ENCODE results near the gene FNDC5.

FNDC5 gene

GRCh38 chr1:32881871-32882850 is 11.4 kb upstream of the FNDC5 start:
- no peak for TF ChIP-seq CTCF (conservative IDR thresholded peaks at IDR 0.05)
- no peak overlapping the region for H3K27ac ChIP-seq

- no peak for TF ChIP-seq CTCF (conservative IDR thresholded peaks at IDR 0.05)
- H3K27ac ChIP-seq: no peak overlapping the region
These were observed 10.6 kb upstream of the FNDC5 start for GRCh38 chr1:32881291-32881690.

DNA sequence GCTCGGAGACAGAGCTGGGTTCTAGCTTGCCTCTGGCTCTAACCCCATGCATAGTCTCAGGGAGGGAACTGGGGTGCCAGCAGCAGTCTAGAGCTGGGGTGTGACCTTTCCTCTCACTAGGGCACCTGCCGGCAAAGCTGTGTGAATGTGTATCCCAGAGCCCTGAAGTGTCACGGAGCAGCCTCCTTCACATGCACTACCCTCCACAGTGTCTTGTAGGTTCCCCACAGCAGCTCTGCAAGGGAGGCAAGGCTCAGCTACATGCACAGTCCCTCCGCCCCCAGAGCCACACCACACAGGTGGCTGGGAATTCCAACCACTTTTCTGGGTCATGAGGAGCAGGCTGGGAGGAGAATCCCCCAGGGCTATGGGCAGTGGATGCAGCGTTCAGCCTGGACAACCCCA is 7.9 kb upstream of the FNDC5 start:
- no peak for TF ChIP-seq CTCF (conservative IDR thresholded peaks at IDR 0.05)
- H3K27ac ChIP-seq: no peak overlapping the region

- H3K27ac ChIP-seq: no peak overlapping the region
- no peak for TF ChIP-seq CTCF (conservative IDR thresholded peaks at IDR 0.05)
These were observed 7.5 kb upstream of the FNDC5 start for GRCh38 chr1:32878183-32878582.

GRCh38 chr1:32877211-32878110 is 6.7 kb upstream of the FNDC5 start:
- TF ChIP-seq CTCF (conservative IDR thresholded peaks at IDR 0.05): no peak
- no peak overlapping the region for H3K27ac ChIP-seq

DNA sequence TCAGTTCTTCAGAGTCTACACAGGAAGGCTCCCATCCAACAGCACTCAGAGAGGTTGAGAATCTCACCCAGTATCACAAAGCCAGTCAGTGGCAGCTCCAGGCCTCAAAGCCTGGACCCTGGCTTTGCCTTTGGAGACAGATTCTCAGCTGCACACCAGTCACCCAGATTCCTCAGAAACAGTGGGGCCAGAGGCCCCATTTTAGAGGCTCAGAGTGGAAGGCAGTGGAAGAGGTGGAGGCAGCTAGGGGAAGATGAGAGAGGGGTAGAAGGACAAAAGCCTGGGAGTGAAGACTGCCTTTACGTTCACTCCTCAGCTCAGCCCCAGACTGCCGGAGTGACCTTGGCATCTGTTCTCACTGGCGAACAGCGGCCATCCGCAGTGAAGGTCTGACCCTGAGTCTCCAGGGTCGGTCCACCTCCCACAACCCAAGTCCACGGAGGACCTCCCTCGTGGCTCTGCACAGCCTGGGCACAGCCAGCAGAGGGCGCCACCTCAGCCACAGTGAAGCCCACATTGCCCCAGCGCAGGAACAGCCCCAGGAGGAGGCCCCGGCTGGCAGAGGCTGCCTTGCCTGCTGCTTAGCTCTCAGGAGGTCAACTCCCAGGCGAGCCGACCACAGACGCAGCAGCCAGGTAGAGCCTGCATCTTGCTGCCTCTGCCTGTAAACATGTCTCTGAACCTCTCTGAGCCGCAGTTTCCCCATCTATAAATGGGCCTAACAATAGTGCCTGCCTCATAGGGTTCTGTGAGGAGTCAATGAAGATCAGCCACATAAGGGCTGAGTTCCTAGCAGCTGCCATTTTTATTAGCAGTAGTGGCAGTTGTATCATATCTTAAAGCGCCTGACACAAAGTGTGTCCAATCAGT is 5.9 kb upstream of the FNDC5 start:
- H3K27ac ChIP-seq: no peak overlapping the region
- peak; percentile 78 for TF ChIP-seq CTCF (conservative IDR thresholded peaks at IDR 0.05)
